ENCODE data around the gene MAP4. TPM values are rescaled to one million over a fixed set of nuclear protein-coding genes. Genes with fewer than 3 reads are reported as not detected.

Gene MAP4
- total and polyA plus RNA-seq, 10 donors = 22.3 to 163 (median 100) TPM

GRCh38 chr3:48039487-48040190 is 23.4 kb upstream of the MAP4 start:
- intact Hi-C loops (cut with DNase I; ENCODE audit: low total_unique reads) = no loop called here
- Histone ChIP-seq H3K27ac (peak overlapping the region in 7 of 8 donors; percentile 37 to 73 (median 58)), H3K4me3 (no peak overlapping the region), H3K36me3 (no peaks in the 10 kb centered on the region), H3K27me3 (replicated peaks in 1 of 7) (no peaks in the 10 kb centered on the region), H3K4me1 (peaks cover 0 to 49% (median 30%) of the 10 kb centered on the region in 6 donors), H3K9me3 (no peaks in the 10 kb centered on the region)
- DNase-seq = no peak
- TF ChIP-seq CTCF (IDR thresholded peaks at IDR 0.05 in 8 of 11, conservative IDR thresholded peaks at IDR 0.05 in 3 of 11) (no peak), POLR2AphosphoS5 (IDR thresholded peaks at IDR 0.05) (no peak), POLR2A (IDR thresholded peaks at IDR 0.05) (no peak)
- 8 to 26% (median 14%) methylated on average over 1 of the region's 1 CpG for WGBS, 5 donors

GRCh38 chr3:48038971-48039481 is 22.8 kb upstream of the MAP4 start:
- H3K27me3 ChIP-seq (replicated peaks in 1 of 7) = no peaks in the 10 kb centered on the region
- peak overlapping the region in 7 of 8 donors; percentile 37 to 73 (median 58) for H3K27ac ChIP-seq
- TF ChIP-seq POLR2AphosphoS5 (IDR thresholded peaks at IDR 0.05) (no peak), POLR2A (IDR thresholded peaks at IDR 0.05) (no peak), CTCF (IDR thresholded peaks at IDR 0.05 in 8 of 11, conservative IDR thresholded peaks at IDR 0.05 in 3 of 11) (no peak)
- WGBS, 5 donors = 48 to 61% (median 49%) methylated on average over 6 of the region's 6 CpGs
- H3K36me3 ChIP-seq = no peaks in the 10 kb centered on the region
- H3K4me3 ChIP-seq = no peak overlapping the region
- H3K9me3 ChIP-seq = no peaks in the 10 kb centered on the region
- no peak for DNase-seq
- H3K4me1 ChIP-seq = peaks cover 0 to 55% (median 36%) of the 10 kb centered on the region in 6 donors
- intact Hi-C loops (cut with DNase I; ENCODE audit: low total_unique reads) = no loop called here

DNA sequence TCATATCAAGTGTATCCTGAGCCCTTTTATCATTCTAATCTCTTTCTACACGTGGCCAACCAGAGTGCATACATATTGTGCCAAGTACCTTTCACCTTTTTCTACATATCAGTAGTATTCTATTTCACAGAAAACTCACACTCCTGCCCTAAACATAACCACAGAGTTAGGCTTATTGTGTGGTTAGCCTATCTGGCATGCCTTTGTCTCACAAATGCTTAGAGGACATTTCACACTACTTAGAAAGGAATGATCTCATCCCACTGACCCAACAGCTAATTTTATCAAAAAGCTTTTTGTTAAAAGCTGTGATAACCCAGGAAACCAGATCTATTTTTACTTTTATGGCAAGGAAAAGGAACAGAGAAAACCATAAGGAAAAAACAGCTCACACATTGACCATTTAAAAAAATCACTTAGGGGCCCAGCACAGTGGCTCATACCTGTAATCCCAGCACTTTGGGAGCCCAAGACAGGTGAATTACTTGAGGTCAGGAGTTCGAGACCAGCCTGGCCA is 17.8 kb upstream of the MAP4 start:
- H3K4me1 ChIP-seq = peaks cover 0 to 52% (median 32%) of the 10 kb centered on the region in 6 donors
- intact Hi-C loops (cut with DNase I; ENCODE audit: low total_unique reads) = no loop called here
- no peaks in the 10 kb centered on the region for H3K9me3 ChIP-seq
- TF ChIP-seq POLR2AphosphoS5 (IDR thresholded peaks at IDR 0.05) = no peak
- no peak for TF ChIP-seq POLR2A (IDR thresholded peaks at IDR 0.05)
- no peak for TF ChIP-seq CTCF (IDR thresholded peaks at IDR 0.05 in 8 of 11, conservative IDR thresholded peaks at IDR 0.05 in 3 of 11)
- no peak for DNase-seq
- H3K27ac ChIP-seq = peak overlapping the region in 1 of 8 donors; percentile 36
- no peaks in the 10 kb centered on the region for H3K27me3 ChIP-seq (replicated peaks in 1 of 7)
- no peaks in the 10 kb centered on the region for H3K36me3 ChIP-seq
- WGBS, 5 donors = 46 to 66% (median 59%) methylated on average over 2 of the region's 2 CpGs
- H3K4me3 ChIP-seq = no peak overlapping the region

DNA sequence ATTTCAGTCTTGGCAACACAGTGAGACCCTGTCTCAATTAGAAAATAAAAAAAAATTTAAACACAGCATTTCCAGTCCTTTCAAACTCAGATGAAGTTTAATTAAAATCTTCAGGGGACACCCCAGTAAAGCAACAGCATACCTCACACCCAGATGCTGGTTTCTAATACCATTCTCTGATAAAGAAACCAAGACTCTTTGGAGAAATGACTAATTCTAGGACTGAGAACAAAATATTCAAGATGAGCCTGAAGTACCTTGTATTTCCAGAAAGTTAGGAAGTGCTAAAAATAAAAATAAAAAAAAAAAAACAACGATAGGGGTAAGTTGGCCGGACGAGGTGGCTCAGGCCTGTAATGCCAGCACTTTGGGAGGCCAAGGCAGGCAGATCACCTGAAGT is 14.0 kb upstream of the MAP4 start:
- H3K27ac ChIP-seq = no peak overlapping the region
- no peaks in the 10 kb centered on the region for H3K36me3 ChIP-seq
- no peaks in the 10 kb centered on the region for H3K9me3 ChIP-seq
- no peak for DNase-seq
- intact Hi-C loops (cut with DNase I; ENCODE audit: low total_unique reads) = no loop called here
- no peak overlapping the region for H3K4me3 ChIP-seq
- 73 to 87% (median 79%) methylated on average over 3 of the region's 3 CpGs for WGBS, 5 donors
- peaks cover 0 to 59% (median 23%) of the 10 kb centered on the region in 6 donors for H3K4me1 ChIP-seq
- TF ChIP-seq POLR2A (IDR thresholded peaks at IDR 0.05) (no peak), CTCF (IDR thresholded peaks at IDR 0.05 in 8 of 11, conservative IDR thresholded peaks at IDR 0.05 in 3 of 11) (no peak), POLR2AphosphoS5 (IDR thresholded peaks at IDR 0.05) (no peak)
- no peaks in the 10 kb centered on the region for H3K27me3 ChIP-seq (replicated peaks in 1 of 7)
